Adrenal gland (tissue), 12 donors: ENCODE measurements around the gene NCKIPSD. TPM values are rescaled to one million over a fixed set of nuclear protein-coding genes. Genes with fewer than 3 reads are reported as not detected.

Experiments used
- DNase-seq, 7 donors: peaks; one replicate each; pipeline ENCODE4 v3.0.0-alpha.2; 2019 to 2020
- H3K27ac ChIP-seq, 5 donors: fragments of 200-600 bp; sonication (generic) in 4 of 5; 1 replicate in 3 of 5; 2 replicates in 2 of 5; pipeline versions ENCODE4 v1.5.1 to v1.8.0; 2016 to 2020; ENCODE audit warnings: mild to moderate bottlenecking in 1 of 5
- H3K27me3 ChIP-seq: fragments of 200-600 bp; 2 replicates; pipeline ENCODE4 v1.8.0; 2021
- H3K36me3 ChIP-seq, 2 donors: fragments of 200-600 bp; replicated peaks in 1 of 2; 1 replicate in 1 of 2; 2 replicates in 1 of 2; pipeline versions ENCODE4 v1.5.1 to v1.8.0; 2018 to 2022
- H3K4me1 ChIP-seq, 2 donors: fragments of 200-600 bp; replicated peaks in 1 of 2; 1 replicate in 1 of 2; 2 replicates in 1 of 2; pipeline versions ENCODE4 v1.5.1 to v1.8.0; 2018 to 2021
- H3K4me3 ChIP-seq, 4 donors: fragments of 200-600 bp; sonication (generic) in 3 of 4; one replicate each; pipeline ENCODE4 v1.5.1; 2016 to 2018
- H3K9me3 ChIP-seq, 3 donors: fragments of 200-600 bp; sonication (generic) in 1 of 3; replicated peaks in 1 of 3; 1 replicate in 2 of 3; 2 replicates in 1 of 3; pipeline versions ENCODE4 v1.5.1 to v1.8.0; 2016 to 2021
- POLR2A ChIP-seq, 2 donors: fragments of 450-650 bp; IDR thresholded peaks; one replicate each; pipeline ENCODE4 v1.6.1; 2017; ENCODE audit warnings: antibody characterized with exemption in 2 of 2, mild to moderate bottlenecking in 2 of 2, moderate library complexity in 1 of 2
- WGBS, 4 donors: extraction: QIAGEN DNeasy Blood & Tissue Kit in 2 of 4; methylation state at CpG; one replicate each; pipeline versions ENCODE4 v1.1.5 to v1.1.7; 2013 to 2017; 5-methylcytosine and 5-hydroxymethylcytosine counted together
- intact Hi-C, 2 donors: fragments of 100-400 bp; cut with DNase I; formaldehyde crosslinking; loops; one replicate each; pipeline versions ENCODE4 v1.14.1 to v1.15.0; 2022 to 2023
- polyA plus RNA-seq, 3 donors: library from polyadenylated mRNA; stranded (reverse); fragments of 200-250 nt in 2 of 3; fragments of 350-450 nt in 1 of 3; fragmentation: Illumina TruSeq in 1 of 3; extraction: RNeasy Lipid Tissue Mini Kit (QIAGEN cat#74804) in 1 of 3; gene quantifications; one replicate each; pipeline ENCODE4 v1.2.3, GENCODE V29; 2013 to 2014
- total RNA-seq, 9 donors: library from RNA; depleted of rRNA in 4 of 9; stranded (reverse); fragments of >200 nt in 4 of 9; fragments of 120-200 nt in 1 of 9; fragmentation: NEBNext Ultra II Directional in 1 of 9; extraction: Animal tissue kit (Norgen Biotek cat#: 25700) in 1 of 9; gene quantifications; one replicate each; pipeline versions ENCODE4 v1.1.0 to v1.2.4, GENCODE V29; 2013 to 2023
- TF ChIP-seq, protein P1 (sequence below), 6 experiments: fragments of 450-650 bp in 4 of 6; fragments of 200-600 bp in 2 of 6; sonication (generic) in 1 of 6; IDR thresholded peaks; 1 replicate in 5 of 6; 2 replicates in 1 of 6; pipeline versions ENCODE4 v1.5.1 to v1.8.0; 2016 to 2021; ENCODE audit warnings: antibody characterized with exemption in 6 of 6, mild to moderate bottlenecking in 2 of 6, moderate library complexity in 1 of 6
- donor health status: healthy with polysubstance abuse.
- donor health status: Bipolar disorder and iron deficiency.
- donor health status: DM: yes; HTN: yes; CAD: no.
- donor health status: DM: no; HTN: no; CAD: no.
- donor health status: DM: no; HTN: no; CAD: no.
- donor health status: DM: yes; HTN: yes; CAD: no.

NCKIPSD gene
- total and polyA plus RNA-seq, 12 donors, result 14.0 to 78.7 (median 26.7) TPM

DNA sequence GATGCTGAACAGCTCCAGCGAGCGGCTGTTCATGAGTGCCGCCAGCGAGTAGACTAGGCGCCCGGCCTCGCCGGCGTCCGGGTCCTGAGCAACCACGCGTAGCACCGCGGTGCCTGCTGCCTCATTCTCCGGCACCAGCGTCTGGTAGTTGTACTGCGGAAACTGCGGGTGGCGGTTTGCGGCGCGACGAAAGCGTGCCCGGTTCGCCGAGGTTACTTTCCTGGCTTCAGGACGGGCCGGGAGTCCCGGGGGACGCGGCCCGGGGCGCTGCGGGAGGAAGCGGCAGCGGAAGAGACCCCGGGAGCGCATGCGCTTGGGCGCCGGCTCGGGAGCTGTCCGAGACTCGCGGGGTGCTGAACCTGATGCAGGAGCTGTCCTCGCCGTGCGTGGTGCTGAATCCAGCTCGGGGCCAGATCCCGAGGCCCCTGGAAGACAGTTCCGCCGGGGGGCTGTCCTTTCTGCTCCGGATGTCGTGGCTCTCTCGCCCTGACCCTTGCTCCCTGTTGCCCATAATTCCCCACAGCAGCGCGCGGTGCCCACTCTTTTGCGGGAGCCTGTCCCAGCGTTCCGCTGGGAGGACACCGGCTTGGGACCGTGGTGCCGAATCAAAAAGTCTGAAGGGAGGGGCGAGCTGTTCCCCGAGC is 24.1 kb downstream of the NCKIPSD start:
- no peak for TF ChIP-seq POLR2A (IDR thresholded peaks at IDR 0.05)
- TF ChIP-seq, protein P1, sequence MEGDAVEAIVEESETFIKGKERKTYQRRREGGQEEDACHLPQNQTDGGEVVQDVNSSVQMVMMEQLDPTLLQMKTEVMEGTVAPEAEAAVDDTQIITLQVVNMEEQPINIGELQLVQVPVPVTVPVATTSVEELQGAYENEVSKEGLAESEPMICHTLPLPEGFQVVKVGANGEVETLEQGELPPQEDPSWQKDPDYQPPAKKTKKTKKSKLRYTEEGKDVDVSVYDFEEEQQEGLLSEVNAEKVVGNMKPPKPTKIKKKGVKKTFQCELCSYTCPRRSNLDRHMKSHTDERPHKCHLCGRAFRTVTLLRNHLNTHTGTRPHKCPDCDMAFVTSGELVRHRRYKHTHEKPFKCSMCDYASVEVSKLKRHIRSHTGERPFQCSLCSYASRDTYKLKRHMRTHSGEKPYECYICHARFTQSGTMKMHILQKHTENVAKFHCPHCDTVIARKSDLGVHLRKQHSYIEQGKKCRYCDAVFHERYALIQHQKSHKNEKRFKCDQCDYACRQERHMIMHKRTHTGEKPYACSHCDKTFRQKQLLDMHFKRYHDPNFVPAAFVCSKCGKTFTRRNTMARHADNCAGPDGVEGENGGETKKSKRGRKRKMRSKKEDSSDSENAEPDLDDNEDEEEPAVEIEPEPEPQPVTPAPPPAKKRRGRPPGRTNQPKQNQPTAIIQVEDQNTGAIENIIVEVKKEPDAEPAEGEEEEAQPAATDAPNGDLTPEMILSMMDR (IDR thresholded peaks at IDR 0.05), result no peak
- intact Hi-C loops, result no loop called here
- Histone ChIP-seq H3K4me1 (peaks cover 16 to 29% of the 10 kb centered on the region in 2 donors), H3K4me3 (peak overlapping the region in 2 of 4 donors; percentile 31 to 50), H3K36me3 (no peaks in the 10 kb centered on the region), H3K9me3 (no peaks in the 10 kb centered on the region), H3K27me3 (no peaks in the 10 kb centered on the region), H3K27ac (peak overlapping the region in 2 of 5 donors; percentile 6 to 96)
- peak; percentile 56 to 83 (median 77) for DNase-seq
- WGBS, 4 donors, result 2% methylated on average over 66 to 67 of the region's 67 CpGs; no CpG with 5 or more reads in 2 of the 4 donors

DNA sequence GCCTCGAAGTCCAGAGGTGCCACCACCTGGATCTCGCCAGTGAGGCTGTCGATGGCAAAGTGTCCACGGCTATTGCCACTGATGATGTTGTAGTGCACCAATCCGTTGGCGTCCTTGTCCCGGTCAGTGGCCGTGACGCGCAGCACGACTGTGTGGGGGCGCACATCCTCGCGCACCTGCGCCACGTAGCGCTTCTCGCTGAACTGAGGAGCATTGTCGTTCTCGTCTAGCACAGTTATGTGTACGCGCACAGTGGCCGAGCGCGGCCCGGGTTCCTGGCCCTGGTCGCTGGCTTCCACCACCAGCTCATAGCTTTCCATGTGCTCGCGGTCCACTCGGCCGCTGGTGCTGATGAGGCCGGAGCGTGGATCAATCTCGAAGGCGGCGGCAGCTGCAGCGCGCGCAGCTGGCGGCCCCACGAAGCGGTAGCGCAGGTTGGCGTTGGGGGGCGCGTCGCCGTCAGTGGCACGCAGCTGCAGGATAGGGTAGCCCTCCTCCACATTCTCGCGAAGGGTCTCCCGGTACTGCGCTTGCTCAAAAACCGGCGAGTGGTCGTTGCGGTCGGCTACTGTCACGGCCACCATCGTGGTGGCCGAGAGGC is 24.8 kb downstream of the NCKIPSD start:
- Histone ChIP-seq H3K4me3 (no peak overlapping the region), H3K27ac (peak overlapping the region in 1 of 5 donors; percentile 6), H3K9me3 (no peaks in the 10 kb centered on the region), H3K27me3 (no peaks in the 10 kb centered on the region), H3K36me3 (no peaks in the 10 kb centered on the region), H3K4me1 (peaks cover 18 to 29% of the 10 kb centered on the region in 2 donors)
- intact Hi-C loops, result no loop called here
- no peak for DNase-seq
- TF ChIP-seq, protein P1 (IDR thresholded peaks at IDR 0.05), result no peak
- TF ChIP-seq POLR2A (IDR thresholded peaks at IDR 0.05), result no peak
- WGBS, 4 donors, result 53 to 84% (median 72%) methylated on average over 30 to 61 of the region's 61 CpGs

DNA sequence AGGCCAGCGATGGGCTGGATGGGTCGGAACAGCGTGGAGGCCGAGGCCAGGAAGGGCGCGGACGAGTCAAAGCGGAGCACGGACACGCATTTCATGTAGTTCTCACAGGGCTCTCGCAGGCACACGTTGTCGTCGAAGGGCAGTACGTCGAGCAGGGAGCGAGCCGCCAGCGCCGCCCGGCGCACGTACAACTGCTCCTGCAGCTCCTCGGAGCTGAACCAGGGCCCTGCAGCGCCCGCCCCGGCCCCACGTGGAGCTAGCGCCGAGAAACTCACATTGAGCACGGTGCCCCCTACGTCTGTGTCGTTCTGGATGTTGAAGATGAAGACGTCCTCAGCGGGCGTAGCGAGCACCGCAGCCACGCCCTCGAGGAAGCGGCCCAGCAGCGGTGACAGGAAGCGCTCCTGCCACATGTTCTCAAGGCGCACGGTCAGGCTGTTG is 28.9 kb downstream of the NCKIPSD start:
- no peak for DNase-seq
- intact Hi-C loops, result no loop called here
- H3K9me3 ChIP-seq, result no peaks in the 10 kb centered on the region
- H3K4me1 ChIP-seq, result peaks cover 7 to 9% of the 10 kb centered on the region in 2 donors
- TF ChIP-seq POLR2A (IDR thresholded peaks at IDR 0.05), result no peak
- TF ChIP-seq, protein P1 (IDR thresholded peaks at IDR 0.05), result no peak
- H3K4me3 ChIP-seq, result peak overlapping the region in 1 of 4 donors; percentile 56
- WGBS, 4 donors, result 63 to 80% (median 71%) methylated on average over 15 to 45 of the region's 45 CpGs
- H3K27ac ChIP-seq, result peak overlapping the region in 2 of 5 donors; percentile 77 to 81
- no peaks in the 10 kb centered on the region for H3K36me3 ChIP-seq
- H3K27me3 ChIP-seq, result no peaks in the 10 kb centered on the region

DNA sequence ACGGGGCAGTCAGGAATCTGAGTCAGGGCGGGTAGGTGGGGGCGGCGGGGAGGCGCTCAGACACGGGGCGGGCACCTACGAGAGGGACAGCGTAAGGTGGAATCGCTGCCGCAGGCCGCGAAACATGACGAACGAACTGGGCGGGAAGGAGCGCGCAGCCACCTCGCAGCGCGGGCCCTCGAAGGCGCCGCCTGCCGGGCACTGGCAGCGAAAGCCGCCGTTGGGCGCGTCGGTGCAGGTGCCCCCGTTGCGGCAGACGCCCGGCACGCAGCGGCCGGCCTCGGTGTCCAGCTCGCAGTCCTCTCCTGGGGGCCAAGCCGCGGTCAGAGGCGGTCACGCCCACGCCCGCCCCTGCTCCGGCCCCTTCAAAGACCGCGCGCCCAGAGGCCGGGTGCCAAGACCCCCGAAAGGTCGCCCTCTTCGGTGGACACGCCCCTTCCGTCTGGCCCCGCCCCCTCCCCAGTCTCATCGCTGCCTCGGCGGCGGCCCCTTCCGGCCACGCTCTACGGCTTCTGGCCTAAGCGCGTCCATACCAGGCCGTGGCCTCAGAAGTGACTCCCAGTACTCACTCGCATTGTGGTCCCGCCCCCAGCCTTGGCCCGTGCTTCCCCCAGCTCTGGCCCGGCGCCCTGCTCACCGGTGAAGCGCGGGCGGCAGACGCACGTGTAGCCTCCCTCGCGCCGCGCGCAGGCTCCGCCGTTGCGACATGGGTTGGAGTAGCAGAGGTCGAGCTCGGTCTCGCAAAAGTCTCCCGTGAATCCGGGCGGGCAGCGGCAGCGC is 29.5 kb downstream of the NCKIPSD start:
- DNase-seq, result peak; percentile 69 to 83 (median 80)
- peaks cover 4 to 7% of the 10 kb centered on the region in 2 donors for H3K4me1 ChIP-seq
- intact Hi-C loops, result no loop called here
- peak overlapping the region in 3 of 5 donors; percentile 34 to 81 (median 77) for H3K27ac ChIP-seq
- H3K36me3 ChIP-seq, result no peaks in the 10 kb centered on the region
- 5 to 20% (median 9%) methylated on average over 1 to 94 of the region's 94 CpGs for WGBS, 4 donors
- no peaks in the 10 kb centered on the region for H3K27me3 ChIP-seq
- TF ChIP-seq, protein P1 (IDR thresholded peaks at IDR 0.05), result peak in 5 of 6 experiments; percentile 29 to 79 (median 59)
- TF ChIP-seq POLR2A (IDR thresholded peaks at IDR 0.05), result peak in 1 of 2 donors; percentile 11
- H3K4me3 ChIP-seq, result peak overlapping the region in 2 of 4 donors; percentile 19 to 56
- H3K9me3 ChIP-seq, result no peaks in the 10 kb centered on the region
